Ishikawa (cell line): ENCODE measurements around the gene GRK5.

ENCODE experiments used
- CEBPB ChIP-seq: IDR thresholded peaks from 2 replicates; pipeline ENCODE4 v1.6.1; 2012
- CREB1 ChIP-seq: IDR thresholded peaks from 2 replicates; pipeline ENCODE4 v1.6.1; 2012; ENCODE audit warnings: low read depth
- EGR1 ChIP-seq: IDR thresholded peaks from 2 replicates; pipeline ENCODE4 v1.6.1; 2012
- EP300 ChIP-seq: IDR thresholded peaks from 2 replicates; pipeline ENCODE4 v1.6.1; 2012; ENCODE audit warnings: borderline replicate concordance
- FOXM1 ChIP-seq: IDR thresholded peaks from 2 replicates; pipeline ENCODE4 v1.6.1; 2012; ENCODE audit warnings: low read depth, borderline replicate concordance
- RAD21 ChIP-seq: IDR thresholded peaks from 2 replicates; pipeline ENCODE4 v1.6.1; 2012; ENCODE audit warnings: low read depth
- TAF1 ChIP-seq: IDR thresholded peaks from 2 replicates; pipeline ENCODE4 v1.6.1; 2012; ENCODE audit warnings: low read depth, mild to moderate bottlenecking
- TCF12 ChIP-seq: IDR thresholded peaks from 2 replicates; pipeline ENCODE4 v1.6.1; 2012; ENCODE audit warnings: low read depth
- TEAD4 ChIP-seq: IDR thresholded peaks from 2 replicates; pipeline ENCODE4 v1.6.1; 2012
- YY1 ChIP-seq: IDR thresholded peaks from 2 replicates; pipeline ENCODE4 v1.6.1; 2012; ENCODE audit warnings: low read depth
- ZBTB7A ChIP-seq: IDR thresholded peaks from 2 replicates; pipeline ENCODE4 v1.6.1; 2012; ENCODE audit warnings: low read depth
- TF ChIP-seq, protein P1 (sequence below): IDR thresholded peaks from 2 replicates; pipeline ENCODE4 v1.6.1; 2012
- TF ChIP-seq, protein P2 (sequence below): IDR thresholded peaks from 2 replicates; pipeline ENCODE4 v1.6.1; 2012
- TF ChIP-seq, protein P3 (sequence below): IDR thresholded peaks from 2 replicates; pipeline ENCODE4 v1.6.1; 2012; ENCODE audit warnings: low read depth, mild to moderate bottlenecking

DNA sequence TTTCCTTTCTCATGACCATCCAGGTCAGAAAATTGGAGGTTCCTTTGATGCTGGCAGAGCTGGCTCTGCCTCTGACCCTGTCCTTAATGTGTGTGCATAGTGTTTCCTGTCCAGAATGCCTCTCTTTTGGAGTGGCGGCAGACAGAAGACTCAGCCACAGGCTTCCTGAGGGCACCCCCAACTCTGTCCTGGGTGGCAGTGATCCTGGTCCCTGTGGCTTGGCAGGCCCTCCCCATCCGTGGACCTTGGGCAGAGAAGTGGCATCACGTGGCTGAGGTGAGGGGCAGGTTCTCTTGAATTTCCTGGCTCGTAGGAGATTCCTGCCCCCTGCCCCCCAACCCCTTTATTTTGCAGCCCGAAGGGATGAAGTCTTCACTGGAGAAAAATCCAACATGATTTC lies 202.0 kb downstream of the GRK5 start:
- no peak for TF ChIP-seq CEBPB
- TF ChIP-seq EP300: no peak
- no peak for TF ChIP-seq TCF12
- TF ChIP-seq, protein P1, sequence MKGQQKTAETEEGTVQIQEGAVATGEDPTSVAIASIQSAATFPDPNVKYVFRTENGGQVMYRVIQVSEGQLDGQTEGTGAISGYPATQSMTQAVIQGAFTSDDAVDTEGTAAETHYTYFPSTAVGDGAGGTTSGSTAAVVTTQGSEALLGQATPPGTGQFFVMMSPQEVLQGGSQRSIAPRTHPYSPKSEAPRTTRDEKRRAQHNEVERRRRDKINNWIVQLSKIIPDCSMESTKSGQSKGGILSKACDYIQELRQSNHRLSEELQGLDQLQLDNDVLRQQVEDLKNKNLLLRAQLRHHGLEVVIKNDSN: no peak
- no peak for TF ChIP-seq YY1
- TF ChIP-seq ZBTB7A: no peak
- TF ChIP-seq TAF1: no peak
- TF ChIP-seq, protein P2, sequence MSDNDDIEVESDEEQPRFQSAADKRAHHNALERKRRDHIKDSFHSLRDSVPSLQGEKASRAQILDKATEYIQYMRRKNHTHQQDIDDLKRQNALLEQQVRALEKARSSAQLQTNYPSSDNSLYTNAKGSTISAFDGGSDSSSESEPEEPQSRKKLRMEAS: no peak
- TF ChIP-seq CREB1: no peak
- TF ChIP-seq RAD21: no peak
- TF ChIP-seq FOXM1: no peak
- no peak for TF ChIP-seq TEAD4
- TF ChIP-seq, protein P3, sequence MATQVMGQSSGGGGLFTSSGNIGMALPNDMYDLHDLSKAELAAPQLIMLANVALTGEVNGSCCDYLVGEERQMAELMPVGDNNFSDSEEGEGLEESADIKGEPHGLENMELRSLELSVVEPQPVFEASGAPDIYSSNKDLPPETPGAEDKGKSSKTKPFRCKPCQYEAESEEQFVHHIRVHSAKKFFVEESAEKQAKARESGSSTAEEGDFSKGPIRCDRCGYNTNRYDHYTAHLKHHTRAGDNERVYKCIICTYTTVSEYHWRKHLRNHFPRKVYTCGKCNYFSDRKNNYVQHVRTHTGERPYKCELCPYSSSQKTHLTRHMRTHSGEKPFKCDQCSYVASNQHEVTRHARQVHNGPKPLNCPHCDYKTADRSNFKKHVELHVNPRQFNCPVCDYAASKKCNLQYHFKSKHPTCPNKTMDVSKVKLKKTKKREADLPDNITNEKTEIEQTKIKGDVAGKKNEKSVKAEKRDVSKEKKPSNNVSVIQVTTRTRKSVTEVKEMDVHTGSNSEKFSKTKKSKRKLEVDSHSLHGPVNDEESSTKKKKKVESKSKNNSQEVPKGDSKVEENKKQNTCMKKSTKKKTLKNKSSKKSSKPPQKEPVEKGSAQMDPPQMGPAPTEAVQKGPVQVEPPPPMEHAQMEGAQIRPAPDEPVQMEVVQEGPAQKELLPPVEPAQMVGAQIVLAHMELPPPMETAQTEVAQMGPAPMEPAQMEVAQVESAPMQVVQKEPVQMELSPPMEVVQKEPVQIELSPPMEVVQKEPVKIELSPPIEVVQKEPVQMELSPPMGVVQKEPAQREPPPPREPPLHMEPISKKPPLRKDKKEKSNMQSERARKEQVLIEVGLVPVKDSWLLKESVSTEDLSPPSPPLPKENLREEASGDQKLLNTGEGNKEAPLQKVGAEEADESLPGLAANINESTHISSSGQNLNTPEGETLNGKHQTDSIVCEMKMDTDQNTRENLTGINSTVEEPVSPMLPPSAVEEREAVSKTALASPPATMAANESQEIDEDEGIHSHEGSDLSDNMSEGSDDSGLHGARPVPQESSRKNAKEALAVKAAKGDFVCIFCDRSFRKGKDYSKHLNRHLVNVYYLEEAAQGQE: no peak
- TF ChIP-seq EGR1: no peak
